Measurements from ENCODE around the gene RAX2. TPM values are rescaled to one million over a fixed set of nuclear protein-coding genes. Genes with fewer than 3 reads are reported as not detected.

The RAX2 gene
- total and polyA plus RNA-seq, 10 of the 15 experiments (the other 5 are each of a cell fraction or from before 2014, with no cell fraction given): not detected

- TF ChIP-seq CEBPZ (IDR thresholded peaks at IDR 0.05; ENCODE audit: low read depth, low read length): no peak
- TF ChIP-seq CBX3 (IDR thresholded peaks at IDR 0.05; ENCODE audit: borderline replicate concordance, low read depth): no peak
These were observed 18.2 kb downstream of the RAX2 start (continued) for GRCh38 chr19:3753631-3754410.

- ChIA-PET CTCF (interaction anchor here (0.6 kb wide), 2 partner anchors 8 to 1771 kb away, joined by 3 to 6 read pairs; no protein-coding TSS in a partner anchor), POLR2A (interaction anchor here (0.6 kb wide), 1 partner anchor 187 kb away, joined by 6 read pairs; no protein-coding TSS in a partner anchor), RAD21 (ENCODE audit: unreplicated experiment) (interaction anchor here (0.8 kb wide), 1 partner anchor 10 kb away, joined by 3 read pairs; the partner anchor contains the start of gene MRPL54), SMC1A (ENCODE audit: uncharacterized antibody, unreplicated experiment) (no interaction called here)
- Histone ChIP-seq H3K4me3 (no peak overlapping the region), H3K27ac (ENCODE audit: control insufficient read depth, insufficient read depth) (no peak overlapping the region), H2AFZ (ENCODE audit: control insufficient read depth, low read depth, low read length) (no peak overlapping the region), H3K4me2 (ENCODE audit: control insufficient read depth, insufficient read depth) (no peak overlapping the region), H4K20me1 (ENCODE audit: control insufficient read depth, insufficient read depth) (no peaks in the 10 kb centered on the region), H3K9me3 (replicated peaks; ENCODE audit: control insufficient read depth, insufficient read depth, low read length) (no peaks in the 10 kb centered on the region), H3K4me1 (ENCODE audit: control insufficient read depth, insufficient read depth, low read length) (no peaks in the 10 kb centered on the region), H3K36me3 (ENCODE audit: control insufficient read depth in 2 of 2, insufficient read depth in 2 of 2, low read length in 1 of 2) (peaks cover 0 to 5% of the 10 kb centered on the region in 2 experiments; a peak in 1 of 4 replicates), H3K9ac (ENCODE audit: control insufficient read depth, insufficient read depth, low read length) (no peak overlapping the region), H3K79me2 (ENCODE audit: control insufficient read depth, insufficient read depth, low read length) (no peaks in the 10 kb centered on the region), H3K27me3 (replicated peaks in 1 of 2; ENCODE audit: control insufficient read depth in 2 of 2, insufficient read depth in 2 of 2, low read length in 1 of 2) (no peaks in the 10 kb centered on the region)
- ATAC-seq: no peak
- BruUV-seq (replicated peaks): no TSS peak
- 96% methylated on average over 19 of the region's 25 CpGs for WGBS (ENCODE audit: insufficient coverage, insufficient replicate concordance, low lambda C conversion rate, missing lambda C conversion rate)
- intact Hi-C loops (cut with micrococcal nuclease; ENCODE audit: unreplicated experiment): no loop called here
- DNase-seq (ENCODE audit: low read depth, low spot score): no peak
- in situ Hi-C loops (cut with MboI): no loop called here
- no peak for FAIRE-seq
- TF ChIP-seq TAF1 (IDR thresholded peaks at IDR 0.05; ENCODE audit: borderline replicate concordance, low read depth, low read length) (no peak), MYC (IDR thresholded peaks at IDR 0.05; ENCODE audit: insufficient read depth, insufficient read length, insufficient replicate concordance, low read length, severe bottlenecking) (no peak), TCF7 (IDR thresholded peaks at IDR 0.05; ENCODE audit: borderline replicate concordance) (no peak), ATF7 (IDR thresholded peaks at IDR 0.05; ENCODE audit: low read depth) (no peak), CTCF (IDR thresholded peaks at IDR 0.05 in 2 of 3, conservative IDR thresholded peaks at IDR 0.05 in 1 of 3; ENCODE audit: control insufficient read depth in 2 of 3, extremely low read depth in 1 of 3, insufficient read depth in 1 of 3, low read depth in 3 of 3, low read length in 3 of 3) (no peak), IKZF1 (conservative IDR thresholded peaks at IDR 0.05) (no peak), SIX5 (IDR thresholded peaks at IDR 0.05; ENCODE audit: low read depth, low read length, severe bottlenecking) (no peak), PKNOX1 (IDR thresholded peaks at IDR 0.05) (no peak), KDM1A (IDR thresholded peaks at IDR 0.05; ENCODE audit: borderline replicate concordance) (no peak), KLF5 (IDR thresholded peaks at IDR 0.05; ENCODE audit: partially characterized antibody) (no peak), POLR2AphosphoS2 (IDR thresholded peaks at IDR 0.05; ENCODE audit: low read depth, low read length) (no peak), DPF2 (IDR thresholded peaks at IDR 0.05) (no peak)
These were observed 19.5 kb downstream of the RAX2 start for GRCh38 chr19:3752492-3752891.
